ENCODE data around the gene MTX3.

GRCh38 chr5:79974886-79975285, 16.2 kb downstream of the MTX3 start:
- TF ChIP-seq CTCF (IDR thresholded peaks at IDR 0.05) (no peak), FOXP4 (CRISPR knock-in tag; IDR thresholded peaks at IDR 0.05) (no peak), MAX (CRISPR knock-in tag; IDR thresholded peaks at IDR 0.05) (no peak), TP53 (CRISPR knock-in tag; IDR thresholded peaks at IDR 0.05) (no peak), E2F1 (CRISPR knock-in tag; IDR thresholded peaks at IDR 0.05) (no peak), CREB1 (CRISPR knock-in tag; IDR thresholded peaks at IDR 0.05) (no peak), ETV6 (CRISPR knock-in tag; IDR thresholded peaks at IDR 0.05) (no peak), SP1 (CRISPR knock-in tag; conservative IDR thresholded peaks at IDR 0.05) (no peak), STAT6 (CRISPR knock-in tag; conservative IDR thresholded peaks at IDR 0.05; ENCODE audit: low read depth) (no peak), NR3C1 (CRISPR knock-in tag; conservative IDR thresholded peaks at IDR 0.05; ENCODE audit: low read depth) (no peak), ZNF138 (CRISPR knock-in tag; conservative IDR thresholded peaks at IDR 0.05) (no peak), RELA (CRISPR knock-in tag; IDR thresholded peaks at IDR 0.05; ENCODE audit: borderline replicate concordance) (no peak), ZNF232 (CRISPR knock-in tag; IDR thresholded peaks at IDR 0.05) (no peak)
